ENCODE results near the gene AKT3.

Gene AKT3

DNA sequence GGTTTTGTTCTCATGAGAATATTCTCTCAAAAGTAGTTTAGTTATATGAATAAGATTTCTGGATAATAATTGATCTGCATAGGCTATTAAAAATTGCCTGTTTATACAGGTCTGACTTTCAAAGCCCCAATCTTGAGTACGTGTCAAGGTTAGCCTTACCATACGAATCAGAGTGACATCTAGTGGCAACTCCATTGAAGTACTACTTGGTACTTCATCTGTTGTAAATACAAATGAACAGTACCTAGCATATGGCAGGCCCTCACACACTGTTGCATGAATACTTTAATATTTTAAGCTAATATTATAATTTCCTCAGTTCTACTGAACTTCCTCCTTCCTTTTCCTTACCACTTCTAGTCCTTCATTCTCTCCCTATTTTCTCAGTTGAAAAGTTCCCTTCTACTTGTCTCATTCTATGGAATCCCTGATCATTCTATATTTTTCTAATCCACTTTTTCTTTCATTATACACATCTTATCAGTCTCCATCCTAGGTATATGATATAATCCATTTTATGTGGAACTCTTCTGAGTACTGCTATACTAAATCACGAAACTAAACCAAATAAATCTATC lies 101.2 kb downstream of the AKT3 start:
- peaks cover 0 to 4% of the 10 kb centered on the region in 2 donors for H3K9me3 ChIP-seq (replicated peaks in 1 of 2; ENCODE audit: control insufficient read depth in 2 of 2, insufficient read depth in 1 of 2, low read depth in 1 of 2, low read length in 2 of 2)
- H3K27me3 ChIP-seq (ENCODE audit: control insufficient read depth in 3 of 3, insufficient read depth in 3 of 3, low read depth in 1 of 3, low read length in 3 of 3), result no peaks in the 10 kb centered on the region
- H2BK120ac ChIP-seq (ENCODE audit: low read depth, low read length), result no peak overlapping the region
- peaks cover 9 to 51% of the 10 kb centered on the region in 2 donors for H3K4me1 ChIP-seq (ENCODE audit: control insufficient read depth in 2 of 2, insufficient read depth in 1 of 2, low read depth in 1 of 2, low read length in 2 of 2)
- H3K36me3 ChIP-seq (replicated peaks in 1 of 2; ENCODE audit: control insufficient read depth in 2 of 2, insufficient read depth in 2 of 2, low read length in 2 of 2), result no peaks in the 10 kb centered on the region
- H3K4me3 ChIP-seq (ENCODE audit: low read length in 2 of 2), result no peak overlapping the region
- H4K8ac ChIP-seq (ENCODE audit: low read depth, low read length), result no peak overlapping the region
- no peak for DNase-seq (ENCODE audit: low spot score)
- H2BK15ac ChIP-seq (ENCODE audit: low read length), result no peak overlapping the region
- WGBS, 2 donors (ENCODE audit: extremely low coverage in 2 of 2, insufficient read length in 2 of 2, insufficient replicate concordance in 1 of 2), result no CpG with 5 or more reads among the region's 3 CpGs
- no peak overlapping the region for H2AK5ac ChIP-seq (ENCODE audit: low read depth, low read length)
- H3K4ac ChIP-seq (ENCODE audit: low read length), result no peak overlapping the region
- H3K79me1 ChIP-seq (ENCODE audit: low read depth, low read length), result no peaks in the 10 kb centered on the region
- no peak overlapping the region for H3K14ac ChIP-seq (ENCODE audit: low read length)
- no peak overlapping the region for H3K18ac ChIP-seq (ENCODE audit: low read length)
- H2BK12ac ChIP-seq (ENCODE audit: low read length), result no peak overlapping the region
- H3K9ac ChIP-seq (ENCODE audit: low read depth, low read length, poor library complexity), result no peak overlapping the region
- no peak overlapping the region for H4K91ac ChIP-seq (ENCODE audit: low read depth, low read length, poor library complexity)
- H3K23ac ChIP-seq (ENCODE audit: low read depth, low read length, poor library complexity), result no peak overlapping the region
- H3K27ac ChIP-seq (replicated peaks; ENCODE audit: low read length), result no peak overlapping the region
- H2BK5ac ChIP-seq (ENCODE audit: low read length), result no peak overlapping the region
- H2AFZ ChIP-seq (ENCODE audit: low read length), result no peak overlapping the region
- H3K4me2 ChIP-seq (ENCODE audit: insufficient read depth, low read length, poor library complexity, severe bottlenecking), result no peak overlapping the region

GRCh38 chr1:243748227-243748626 lies 101.8 kb downstream of the AKT3 start:
- H3K18ac ChIP-seq (ENCODE audit: low read length), result no peak overlapping the region
- no peak overlapping the region for H3K27ac ChIP-seq (replicated peaks; ENCODE audit: low read length)
- H3K9ac ChIP-seq (ENCODE audit: low read depth, low read length, poor library complexity), result no peak overlapping the region
- no peak overlapping the region for H2BK5ac ChIP-seq (ENCODE audit: low read length)
- DNase-seq (ENCODE audit: low spot score), result no peak
- no peak overlapping the region for H2BK12ac ChIP-seq (ENCODE audit: low read length)
- no peak overlapping the region for H2AFZ ChIP-seq (ENCODE audit: low read length)
- H3K4me3 ChIP-seq (ENCODE audit: low read length in 2 of 2), result no peak overlapping the region
- no peaks in the 10 kb centered on the region for H3K27me3 ChIP-seq (ENCODE audit: control insufficient read depth in 3 of 3, insufficient read depth in 3 of 3, low read depth in 1 of 3, low read length in 3 of 3)
- no peak overlapping the region for H3K4ac ChIP-seq (ENCODE audit: low read length)
- H3K4me2 ChIP-seq (ENCODE audit: insufficient read depth, low read length, poor library complexity, severe bottlenecking), result no peak overlapping the region
- no peaks in the 10 kb centered on the region for H3K79me1 ChIP-seq (ENCODE audit: low read depth, low read length)
- H3K14ac ChIP-seq (ENCODE audit: low read length), result no peak overlapping the region
- no peak overlapping the region for H2AK5ac ChIP-seq (ENCODE audit: low read depth, low read length)
- no peak overlapping the region for H4K8ac ChIP-seq (ENCODE audit: low read depth, low read length)
- no peak overlapping the region for H2BK120ac ChIP-seq (ENCODE audit: low read depth, low read length)
- H2BK15ac ChIP-seq (ENCODE audit: low read length), result no peak overlapping the region
- no peaks in the 10 kb centered on the region for H3K36me3 ChIP-seq (replicated peaks in 1 of 2; ENCODE audit: control insufficient read depth in 2 of 2, insufficient read depth in 2 of 2, low read length in 2 of 2)
- peaks cover 0 to 10% of the 10 kb centered on the region in 2 donors for H3K9me3 ChIP-seq (replicated peaks in 1 of 2; ENCODE audit: control insufficient read depth in 2 of 2, insufficient read depth in 1 of 2, low read depth in 1 of 2, low read length in 2 of 2)
- no peak overlapping the region for H3K23ac ChIP-seq (ENCODE audit: low read depth, low read length, poor library complexity)
- H3K4me1 ChIP-seq (ENCODE audit: control insufficient read depth in 2 of 2, insufficient read depth in 1 of 2, low read depth in 1 of 2, low read length in 2 of 2), result peaks cover 9 to 51% of the 10 kb centered on the region in 2 donors
- no peak overlapping the region for H4K91ac ChIP-seq (ENCODE audit: low read depth, low read length, poor library complexity)

DNA sequence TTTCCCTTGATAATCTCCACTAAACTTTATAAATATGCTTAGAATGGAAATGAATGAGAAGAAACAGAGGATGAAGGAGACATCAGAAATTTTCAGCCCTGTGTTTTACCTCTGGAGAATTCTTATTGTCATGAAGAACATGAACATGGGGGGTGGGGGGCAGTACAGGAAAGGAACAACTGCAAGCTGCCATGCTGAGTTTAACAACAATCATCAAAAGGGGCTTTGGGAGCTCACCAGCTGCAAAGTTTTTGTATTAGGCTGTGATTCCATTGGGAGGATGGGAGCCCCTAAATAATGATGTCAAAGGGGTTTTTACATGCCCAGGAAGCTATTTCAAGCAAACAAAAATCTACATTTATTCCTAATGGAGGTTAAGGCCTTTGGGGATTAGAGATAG lies 103.3 kb downstream of the AKT3 start:
- H3K4me2 ChIP-seq (ENCODE audit: insufficient read depth, low read length, poor library complexity, severe bottlenecking), result no peak overlapping the region
- H2BK5ac ChIP-seq (ENCODE audit: low read length), result no peak overlapping the region
- no peak overlapping the region for H3K9ac ChIP-seq (ENCODE audit: low read depth, low read length, poor library complexity)
- no peak overlapping the region for H3K27ac ChIP-seq (replicated peaks; ENCODE audit: low read length)
- H3K4ac ChIP-seq (ENCODE audit: low read length), result no peak overlapping the region
- no peaks in the 10 kb centered on the region for H3K27me3 ChIP-seq (ENCODE audit: control insufficient read depth in 3 of 3, insufficient read depth in 3 of 3, low read depth in 1 of 3, low read length in 3 of 3)
- H3K18ac ChIP-seq (ENCODE audit: low read length), result no peak overlapping the region
- no peak overlapping the region for H3K4me3 ChIP-seq (ENCODE audit: low read length in 2 of 2)
- no peak overlapping the region for H2BK15ac ChIP-seq (ENCODE audit: low read length)
- no peaks in the 10 kb centered on the region for H3K36me3 ChIP-seq (replicated peaks in 1 of 2; ENCODE audit: control insufficient read depth in 2 of 2, insufficient read depth in 2 of 2, low read length in 2 of 2)
- no peak overlapping the region for H2AFZ ChIP-seq (ENCODE audit: low read length)
- H4K91ac ChIP-seq (ENCODE audit: low read depth, low read length, poor library complexity), result no peak overlapping the region
- H2AK5ac ChIP-seq (ENCODE audit: low read depth, low read length), result no peak overlapping the region
- no peak overlapping the region for H3K14ac ChIP-seq (ENCODE audit: low read length)
- H3K4me1 ChIP-seq (ENCODE audit: control insufficient read depth in 2 of 2, insufficient read depth in 1 of 2, low read depth in 1 of 2, low read length in 2 of 2), result peaks cover 8 to 45% of the 10 kb centered on the region in 2 donors
- DNase-seq (ENCODE audit: low spot score), result no peak
- no peaks in the 10 kb centered on the region for H3K79me1 ChIP-seq (ENCODE audit: low read depth, low read length)
- H3K9me3 ChIP-seq (replicated peaks in 1 of 2; ENCODE audit: control insufficient read depth in 2 of 2, insufficient read depth in 1 of 2, low read depth in 1 of 2, low read length in 2 of 2), result peaks cover 2 to 21% of the 10 kb centered on the region in 2 donors
- H3K23ac ChIP-seq (ENCODE audit: low read depth, low read length, poor library complexity), result no peak overlapping the region
- no peak overlapping the region for H4K8ac ChIP-seq (ENCODE audit: low read depth, low read length)
- H2BK12ac ChIP-seq (ENCODE audit: low read length), result no peak overlapping the region
- H2BK120ac ChIP-seq (ENCODE audit: low read depth, low read length), result no peak overlapping the region

- DNase-seq (ENCODE audit: low spot score), result no peak
These were observed 104.7 kb downstream of the AKT3 start for GRCh38 chr1:243745356-243745755.

More at GRCh38 chr1:243745356-243745755, 104.7 kb downstream of the AKT3 start:
- H3K27ac ChIP-seq (replicated peaks; ENCODE audit: low read length), result no peak overlapping the region
- H3K18ac ChIP-seq (ENCODE audit: low read length), result no peak overlapping the region
- no peaks in the 10 kb centered on the region for H3K36me3 ChIP-seq (replicated peaks in 1 of 2; ENCODE audit: control insufficient read depth in 2 of 2, insufficient read depth in 2 of 2, low read length in 2 of 2)
- H3K9me3 ChIP-seq (replicated peaks in 1 of 2; ENCODE audit: control insufficient read depth in 2 of 2, insufficient read depth in 1 of 2, low read depth in 1 of 2, low read length in 2 of 2), result peaks cover 2 to 23% of the 10 kb centered on the region in 2 donors
- H3K9ac ChIP-seq (ENCODE audit: low read depth, low read length, poor library complexity), result no peak overlapping the region
- H3K4me1 ChIP-seq (ENCODE audit: control insufficient read depth in 2 of 2, insufficient read depth in 1 of 2, low read depth in 1 of 2, low read length in 2 of 2), result peaks cover 8 to 47% of the 10 kb centered on the region in 2 donors
- no CpG with 5 or more reads among the region's 4 CpGs for whole genome bisulfite sequencing, 2 donors (ENCODE audit: extremely low coverage in 2 of 2, insufficient read length in 2 of 2, insufficient replicate concordance in 1 of 2)
- no peak overlapping the region for H2AK5ac ChIP-seq (ENCODE audit: low read depth, low read length)
- H3K4me2 ChIP-seq (ENCODE audit: insufficient read depth, low read length, poor library complexity, severe bottlenecking), result no peak overlapping the region
- H3K27me3 ChIP-seq (ENCODE audit: control insufficient read depth in 3 of 3, insufficient read depth in 3 of 3, low read depth in 1 of 3, low read length in 3 of 3), result no peaks in the 10 kb centered on the region
- H2BK5ac ChIP-seq (ENCODE audit: low read length), result no peak overlapping the region
- H2BK120ac ChIP-seq (ENCODE audit: low read depth, low read length), result no peak overlapping the region
- H4K91ac ChIP-seq (ENCODE audit: low read depth, low read length, poor library complexity), result no peak overlapping the region
- no peak overlapping the region for H4K8ac ChIP-seq (ENCODE audit: low read depth, low read length)
- no peak overlapping the region for H3K14ac ChIP-seq (ENCODE audit: low read length)
- no peak overlapping the region for H2BK15ac ChIP-seq (ENCODE audit: low read length)
- H2AFZ ChIP-seq (ENCODE audit: low read length), result no peak overlapping the region
- H3K79me1 ChIP-seq (ENCODE audit: low read depth, low read length), result no peaks in the 10 kb centered on the region
- no peak overlapping the region for H3K4ac ChIP-seq (ENCODE audit: low read length)
- H3K23ac ChIP-seq (ENCODE audit: low read depth, low read length, poor library complexity), result no peak overlapping the region
- no peak overlapping the region for H2BK12ac ChIP-seq (ENCODE audit: low read length)
- no peak overlapping the region for H3K4me3 ChIP-seq (ENCODE audit: low read length in 2 of 2)

Data from neuronal stem cell (in vitro differentiated cells).